ENCODE results near the gene ROMO1.
A peak's percentile ranks its signal among the peaks of the same experiment; 100 is the strongest.

ROMO1 gene

GRCh38 chr20:35699127-35699956 lies at the start of gene ROMO1, which contains the start of gene NFS1:
Gene ROMO1 (plus strand): TSS chr20:35699405. CDS start chr20:35699633, 228 bp downstream.
Gene NFS1 (minus strand): TSS chr20:35699352. CDS start chr20:35699288, 64 bp downstream.
- peak; percentile 36 for DNase-seq (ENCODE audit: low read depth)
- TF ChIP-seq CTCF (IDR thresholded peaks at IDR 0.05; ENCODE audit: control insufficient read depth, extremely low read depth, insufficient read depth) = peak; percentile 35; the same call in 1 of the 2 replicates
- H3K4me3 ChIP-seq (ENCODE audit: low read depth, low read length) = peak within 1 kb of the TSS; percentile 96

DNA sequence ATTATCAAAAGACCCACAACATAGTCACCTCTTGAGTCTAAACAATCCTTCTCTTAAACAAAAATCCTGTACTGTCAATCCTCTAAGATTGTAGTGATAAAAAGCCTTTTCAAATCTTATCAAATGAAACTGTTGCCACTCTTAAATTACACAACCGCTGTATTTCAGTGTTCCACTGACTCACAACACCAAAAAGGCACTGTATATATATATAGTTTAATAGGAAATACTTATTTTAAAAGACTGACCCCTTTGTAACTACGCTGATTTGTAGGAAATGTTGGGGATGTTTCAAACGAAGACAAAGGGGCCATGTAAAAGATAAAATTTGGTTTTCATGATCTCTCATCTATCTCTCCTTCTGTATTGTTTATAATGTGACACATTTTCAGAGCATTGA lies 48.6 kb upstream of the ROMO1 start:
- no peak for DNase-seq (ENCODE audit: low read depth)
- no peak overlapping the region for H3K4me3 ChIP-seq (ENCODE audit: low read depth, low read length)
- no peak for TF ChIP-seq CTCF (IDR thresholded peaks at IDR 0.05; ENCODE audit: control insufficient read depth, extremely low read depth, insufficient read depth)

- H3K4me3 ChIP-seq (ENCODE audit: low read depth, low read length) = no peak overlapping the region
- no peak for DNase-seq (ENCODE audit: low read depth)
- no peak for TF ChIP-seq CTCF (IDR thresholded peaks at IDR 0.05; ENCODE audit: control insufficient read depth, extremely low read depth, insufficient read depth)
These were observed 47.2 kb upstream of the ROMO1 start for GRCh38 chr20:35651958-35652357.

DNA sequence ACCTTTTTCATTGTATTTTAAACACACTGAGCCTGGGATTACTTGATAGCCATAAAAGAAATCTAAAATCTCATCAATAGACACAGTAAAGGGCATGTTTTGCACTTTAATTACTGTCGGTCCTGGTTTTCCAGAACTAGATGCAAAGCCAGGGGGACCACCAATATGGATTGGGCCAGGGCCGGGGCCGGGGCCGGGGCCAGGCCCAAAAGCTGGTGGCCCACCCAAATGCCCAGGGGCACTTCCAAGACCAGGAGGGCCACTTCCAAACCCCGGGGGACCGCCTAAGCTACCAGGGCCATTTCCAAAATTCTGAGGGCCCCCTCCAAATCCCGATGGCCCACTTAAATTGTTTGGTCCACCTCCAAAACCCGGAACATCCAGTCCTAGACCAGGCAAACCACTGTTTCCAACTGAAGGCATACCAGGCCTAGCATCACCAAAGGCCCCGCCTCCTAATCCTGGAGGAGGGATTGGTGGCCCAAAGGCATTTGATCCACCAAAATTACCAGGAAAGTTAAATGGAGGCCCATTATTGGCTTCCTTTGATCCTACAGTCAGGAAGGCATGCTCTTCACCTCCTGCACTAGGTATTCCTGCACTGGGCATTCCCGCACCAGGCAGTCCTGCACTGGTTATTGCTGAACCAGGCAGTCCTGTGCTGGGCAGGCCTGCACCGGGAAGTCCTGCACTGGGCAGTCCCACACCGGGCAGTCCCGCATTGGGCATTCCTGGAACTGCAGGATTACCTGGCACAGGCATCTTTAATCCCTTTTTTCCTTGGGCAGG lies 46.4 kb upstream of the ROMO1 start:
- no peak for DNase-seq (ENCODE audit: low read depth)
- H3K4me3 ChIP-seq (ENCODE audit: low read depth, low read length) = no peak overlapping the region
- no peak for TF ChIP-seq CTCF (IDR thresholded peaks at IDR 0.05; ENCODE audit: control insufficient read depth, extremely low read depth, insufficient read depth)

DNA sequence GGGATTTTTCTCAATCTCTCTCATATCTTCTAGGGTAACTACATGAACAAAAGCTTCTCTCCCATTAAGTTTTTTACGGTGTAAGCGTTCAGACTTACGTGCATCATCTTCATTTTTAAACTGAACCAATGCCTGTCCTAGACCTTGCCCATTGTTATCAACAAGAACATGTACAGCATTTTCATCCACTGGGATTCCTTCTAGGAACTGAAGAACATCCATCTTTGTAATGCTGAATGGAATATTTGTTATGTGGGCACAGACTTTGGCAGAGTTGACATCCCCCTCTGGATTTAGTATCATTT lies 45.8 kb upstream of the ROMO1 start:
- TF ChIP-seq CTCF (IDR thresholded peaks at IDR 0.05; ENCODE audit: control insufficient read depth, extremely low read depth, insufficient read depth) = no peak
- no peak overlapping the region for H3K4me3 ChIP-seq (ENCODE audit: low read depth, low read length)
- no peak for DNase-seq (ENCODE audit: low read depth)

GRCh38 chr20:35653893-35654292 lies 45.3 kb upstream of the ROMO1 start:
- no peak overlapping the region for H3K4me3 ChIP-seq (ENCODE audit: low read depth, low read length)
- no peak for TF ChIP-seq CTCF (IDR thresholded peaks at IDR 0.05; ENCODE audit: control insufficient read depth, extremely low read depth, insufficient read depth)
- no peak for DNase-seq (ENCODE audit: low read depth)
